Left lobe of liver (tissue), 2 donors: ENCODE results near the gene PXMP2. TPM values are rescaled to one million over a fixed set of nuclear protein-coding genes. Genes with fewer than 3 reads are reported as not detected.
A peak's percentile ranks its signal among the peaks of the same experiment; 100 is the strongest.

Experiments
- ATAC-seq: fragments of 200-7000 bp; cut with Tn5 transposase; one replicate; pipeline ENCODE4 v1.9.1; 2020; ENCODE audit warnings: mild to moderate bottlenecking, moderate library complexity
- DNase-seq: peaks from one replicate; pipeline ENCODE4 v3.0.0-alpha.2; 2020; ENCODE audit warnings: low spot score
- total RNA-seq: library from RNA; stranded (reverse); gene quantifications from one replicate; pipeline ENCODE4 v1.2.1, GENCODE V29; 2021
- donor health status: DM: no; HTN: no; CAD: no; lungs with moderate emphysema.
- donor health status: DM: no; HTN: yes; CAD: no.

Gene PXMP2
- total RNA-seq, 1 donor from 2014 or later: 225 TPM

DNA sequence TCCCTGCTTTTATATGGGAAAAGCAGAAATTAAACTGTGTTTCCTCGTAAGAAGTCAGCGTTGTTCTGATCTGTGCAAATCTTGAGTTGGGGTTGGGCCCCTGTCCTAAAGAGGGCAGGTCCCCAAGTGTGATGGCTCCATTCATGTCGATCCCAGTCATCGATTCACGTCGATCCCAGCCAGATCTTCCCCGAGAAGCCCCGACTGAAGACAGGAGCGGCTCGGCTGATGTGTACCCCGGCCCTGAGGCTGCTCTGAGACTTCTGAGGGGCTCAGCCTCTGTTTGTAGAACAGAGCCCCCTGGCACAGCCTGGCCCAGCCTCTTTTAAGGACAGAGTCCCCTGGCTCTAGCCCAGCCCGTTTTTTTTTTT, 32.6 kb downstream of the PXMP2 start:
- ATAC-seq (no peak), DNase-seq (no peak)

- DNase-seq (no peak), ATAC-seq (no peak)
Observed at GRCh38 chr12:132720606-132721345, 33.4 kb downstream of the PXMP2 start.

DNA sequence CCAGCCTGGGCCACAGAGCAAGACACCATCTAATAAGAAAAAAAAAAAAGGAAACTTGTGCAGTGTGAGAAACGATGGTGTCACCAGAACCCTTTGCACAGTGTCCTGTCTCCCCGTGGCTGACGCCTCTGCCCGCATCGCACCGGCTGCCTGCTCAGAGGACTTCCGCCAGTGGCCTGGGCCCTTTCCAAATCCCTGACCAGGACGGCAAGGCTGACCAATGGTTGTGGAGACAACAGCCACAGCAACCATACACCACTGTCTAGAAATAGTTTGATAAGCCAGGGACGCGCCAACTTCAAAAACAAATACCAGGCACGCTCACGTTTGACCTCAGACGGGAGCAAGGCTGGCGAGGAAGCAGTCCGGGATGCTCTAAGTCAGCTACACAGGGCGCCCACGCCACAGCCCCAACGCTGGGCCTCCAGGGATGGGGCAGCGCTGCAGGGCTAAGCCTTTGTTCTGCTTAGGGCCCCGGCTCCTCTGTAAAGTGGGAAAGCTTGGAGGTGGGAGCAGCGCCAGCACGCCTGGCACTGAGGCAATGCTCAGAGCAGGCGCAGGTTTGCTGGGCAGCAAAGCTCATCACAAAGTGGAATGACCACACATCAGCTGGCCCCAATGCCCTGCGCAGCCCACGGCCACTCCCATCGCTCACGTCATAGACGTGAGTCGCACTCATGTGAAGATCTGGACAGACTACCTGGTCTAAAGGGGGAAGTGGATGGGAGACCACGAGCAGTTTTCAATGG, 35.8 kb downstream of the PXMP2 start:
- no peak for DNase-seq
- ATAC-seq: no peak

- DNase-seq (no peak), ATAC-seq (no peak)
Observed at GRCh38 chr12:132723764-132724140, 36.4 kb downstream of the PXMP2 start.

GRCh38 chr12:132724506-132725241, 37.3 kb downstream of the PXMP2 start:
- no peak for ATAC-seq
- no peak for DNase-seq

GRCh38 chr12:132726386-132726785, 39.0 kb downstream of the PXMP2 start:
- ATAC-seq (no peak), DNase-seq (no peak)

- peak; percentile 24 for ATAC-seq
- DNase-seq: no peak
Observed at GRCh38 chr12:132727091-132727794, 39.9 kb downstream of the PXMP2 start.

GRCh38 chr12:132728502-132728901, 41.1 kb downstream of the PXMP2 start:
- no peak for ATAC-seq
- DNase-seq: no peak

DNA sequence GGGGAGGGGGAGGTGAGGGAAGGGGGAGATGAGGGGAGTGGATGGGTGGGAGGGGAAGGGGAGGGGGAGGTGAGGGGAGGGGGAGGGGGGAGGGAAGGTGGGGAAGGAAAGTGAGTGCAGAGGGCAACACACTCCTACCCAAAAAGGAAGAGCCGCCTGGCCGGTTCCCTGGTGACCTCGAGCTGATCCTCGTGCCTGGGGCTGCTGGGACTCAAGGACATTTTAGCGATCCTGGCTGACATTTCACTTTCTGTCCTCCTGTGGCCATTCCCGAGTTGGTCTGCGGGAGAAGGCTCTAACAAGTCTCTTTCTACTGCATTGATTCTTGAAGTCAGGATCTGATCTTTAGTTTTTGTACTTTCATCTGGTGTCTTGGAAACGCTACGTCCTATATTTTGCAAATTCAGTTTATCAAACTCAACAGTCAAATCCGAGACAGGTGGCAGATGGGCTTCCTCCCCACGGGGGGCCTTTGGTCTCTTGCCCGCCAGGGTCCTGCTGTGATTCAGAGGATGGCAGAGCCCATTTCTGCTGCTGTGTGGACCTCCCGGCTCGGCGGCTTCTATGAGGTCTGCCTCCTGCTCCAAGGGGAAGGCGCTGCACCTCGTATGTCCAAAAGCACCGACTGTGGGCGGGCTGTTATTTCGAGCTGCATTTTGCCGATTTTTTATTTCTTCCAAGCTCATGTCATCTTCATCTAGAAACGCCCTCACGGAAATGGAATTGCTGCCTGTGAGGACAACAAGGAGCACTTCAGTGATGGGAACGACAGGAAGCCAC, 42.3 kb downstream of the PXMP2 start:
- no peak for ATAC-seq
- no peak for DNase-seq

DNA sequence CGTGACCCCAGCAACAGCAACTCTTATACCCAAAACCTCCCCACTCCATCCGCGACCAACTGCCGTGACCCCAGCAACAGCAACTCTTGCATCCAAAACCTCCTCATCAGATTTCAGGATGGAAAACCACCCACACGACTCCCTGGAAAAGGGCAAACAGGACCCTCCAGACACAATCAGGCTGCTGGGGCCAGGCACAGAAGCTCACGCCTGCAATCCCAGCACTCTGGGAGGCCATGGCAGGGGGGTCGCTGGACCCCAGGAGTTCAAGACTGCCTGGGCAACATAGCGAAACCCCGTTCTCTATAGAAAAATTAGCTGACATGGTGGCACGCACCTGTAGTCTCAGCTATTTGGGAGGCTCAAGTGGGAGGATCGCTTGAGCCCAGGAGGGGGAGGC, 43.0 kb downstream of the PXMP2 start:
- ATAC-seq (no peak), DNase-seq (no peak)

DNA sequence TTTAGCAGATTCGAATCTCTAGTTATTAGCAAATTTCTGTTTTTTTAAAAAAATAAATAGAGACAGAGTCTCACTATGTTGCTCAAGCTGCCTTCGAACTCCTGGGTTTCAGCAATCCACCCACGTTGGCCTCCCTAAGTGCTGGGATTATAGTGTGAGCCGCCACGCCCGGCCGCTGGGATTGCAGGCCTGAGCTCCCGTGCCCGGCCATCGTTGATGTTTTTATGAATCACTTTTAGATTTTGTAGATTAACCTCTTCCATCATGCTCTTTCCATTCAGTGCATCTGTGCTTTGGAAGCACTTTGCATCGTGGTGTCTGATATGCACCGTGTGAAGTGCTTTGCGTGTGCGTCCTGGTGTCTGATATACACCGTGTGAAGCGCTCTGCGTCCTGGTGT, 44.2 kb downstream of the PXMP2 start:
- ATAC-seq: no peak
- DNase-seq: no peak

DNA sequence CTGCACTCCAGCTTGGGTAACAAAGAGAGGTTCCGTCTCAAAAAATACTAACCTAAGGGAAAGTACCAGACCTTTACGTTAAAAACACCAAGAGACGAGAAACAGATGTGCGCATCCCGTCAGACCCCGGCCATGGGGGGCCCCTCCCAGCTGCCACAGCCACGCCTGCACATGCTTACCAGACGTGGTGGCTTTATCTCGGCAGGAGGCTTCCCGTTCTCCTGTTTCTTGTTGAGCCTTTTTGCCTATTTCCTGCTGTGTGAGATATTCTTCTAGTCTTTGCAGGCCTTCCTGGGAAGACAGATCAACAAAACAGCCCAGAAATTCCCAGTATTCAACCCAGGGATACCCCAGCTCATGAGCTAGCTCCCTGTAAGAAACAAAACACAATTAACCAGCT, 46.8 kb downstream of the PXMP2 start:
- no peak for DNase-seq
- no peak for ATAC-seq

DNA sequence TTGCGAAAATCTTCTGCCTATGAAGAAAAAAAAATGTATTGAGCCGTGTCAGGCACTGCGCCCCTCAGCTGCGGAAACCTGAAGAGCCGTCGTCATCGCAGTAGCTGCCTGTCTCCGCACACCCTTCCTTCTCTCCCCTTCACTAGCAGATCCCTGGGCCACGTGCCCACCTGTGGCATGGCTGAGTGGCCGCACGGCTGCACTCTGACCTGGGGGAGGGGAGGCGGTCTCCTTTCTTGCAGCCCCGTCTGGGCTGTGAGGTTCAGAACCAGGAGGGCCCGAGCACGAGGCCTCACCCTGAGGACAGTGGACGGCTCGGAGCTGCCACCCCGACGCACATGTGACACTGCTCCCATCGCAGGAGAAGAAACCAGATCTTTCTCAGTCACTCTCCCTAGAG, 48.1 kb downstream of the PXMP2 start:
- DNase-seq: no peak
- ATAC-seq: no peak

GRCh38 chr12:132736378-132736777, 49.0 kb downstream of the PXMP2 start:
- ATAC-seq (no peak), DNase-seq (no peak)

- ATAC-seq: no peak
- DNase-seq: no peak
Observed at GRCh38 chr12:132736913-132737312, 49.5 kb downstream of the PXMP2 start.

DNA sequence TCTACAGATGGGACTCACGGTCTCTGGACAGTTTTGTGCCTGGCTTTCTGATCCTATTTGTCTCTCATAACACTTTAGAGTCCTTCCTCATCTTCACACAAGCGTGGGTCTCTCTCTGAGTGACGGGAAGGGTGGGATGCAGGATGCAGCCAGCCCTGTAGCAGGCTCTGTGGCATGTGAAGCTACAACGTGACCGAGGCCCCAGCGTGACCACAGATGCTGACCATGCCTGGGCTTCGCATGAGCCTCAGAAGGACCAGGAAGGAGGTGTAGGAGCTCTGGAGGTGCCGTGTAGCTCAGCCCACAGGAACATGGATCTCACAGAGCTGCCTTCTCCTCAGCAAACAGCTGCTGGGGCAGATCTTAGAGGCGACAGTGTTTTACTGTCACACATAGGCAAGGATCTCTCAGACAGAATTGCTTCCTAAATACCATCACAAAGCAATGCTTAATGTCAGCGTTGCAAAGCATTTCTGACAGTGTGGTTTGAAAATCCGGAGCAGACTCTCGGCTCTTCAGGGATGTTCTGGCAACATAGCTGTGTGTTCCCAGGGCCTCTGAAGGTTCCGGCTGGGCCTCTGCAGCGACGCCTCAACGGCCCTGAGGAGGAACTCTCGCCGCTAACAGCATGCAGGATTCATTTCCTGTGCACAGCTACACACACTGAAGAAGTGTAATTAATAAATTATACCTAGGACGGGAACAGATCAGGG, 52.4 kb downstream of the PXMP2 start:
- no peak for DNase-seq
- no peak for ATAC-seq

DNA sequence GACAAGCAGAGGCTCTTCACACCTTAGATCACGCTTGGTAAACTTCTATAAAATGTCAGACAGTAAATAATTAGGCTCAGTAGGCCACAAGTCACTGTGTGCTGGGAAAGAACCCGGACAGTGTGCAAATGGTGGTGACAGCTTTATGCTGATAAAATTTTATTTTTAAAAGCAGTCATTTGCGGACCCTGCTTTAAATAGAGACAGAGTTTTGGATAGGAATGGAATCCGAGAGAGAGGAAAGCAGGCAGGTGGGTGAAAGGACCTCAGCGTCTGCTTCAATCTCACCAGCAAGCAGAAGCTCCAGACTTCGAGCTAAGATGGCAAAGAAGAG, 52.9 kb downstream of the PXMP2 start:
- no peak for DNase-seq
- ATAC-seq: no peak

DNA sequence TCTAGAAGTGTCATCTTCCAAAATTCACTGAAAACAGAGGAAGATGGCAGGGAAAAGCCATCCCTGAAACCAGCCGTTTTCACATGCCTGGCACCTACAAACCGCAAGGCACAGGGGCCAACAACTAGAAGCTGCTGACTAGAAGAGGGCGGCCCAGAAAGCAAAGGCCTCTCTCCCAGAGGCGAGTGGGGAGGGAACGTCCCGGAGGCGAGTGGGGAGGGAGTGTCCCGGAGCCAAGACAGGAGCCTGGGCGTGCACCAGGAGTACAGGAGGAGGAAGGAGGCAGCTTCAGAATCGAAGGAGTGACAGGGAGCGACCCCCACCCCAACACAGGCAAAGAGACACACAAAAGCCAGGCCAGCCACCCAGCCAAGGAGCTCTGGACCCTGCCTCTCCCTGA, 53.3 kb downstream of the PXMP2 start:
- ATAC-seq (no peak), DNase-seq (no peak)

- ATAC-seq: no peak
- DNase-seq: no peak
Observed at GRCh38 chr12:132741620-132742019, 54.2 kb downstream of the PXMP2 start.

- ATAC-seq (no peak), DNase-seq (no peak)
Observed at GRCh38 chr12:132743831-132744230, 56.4 kb downstream of the PXMP2 start.
